HG02870 (cell line): ENCODE data around the gene OR2F2.

Experiments
- ATAC-seq: cut with Tn5 transposase; IDR thresholded peaks from one replicate; pipeline ENCODE4 v1.9.1; 2021; ENCODE audit warnings: mild to moderate bottlenecking, moderate library complexity; ENCODE audit not compliant: unreplicated experiment

OR2F2 gene

GRCh38 chr7:143975617-143976016, 40.6 kb downstream of the OR2F2 start:
- no peak for ATAC-seq

GRCh38 chr7:143978585-143978984, 43.6 kb downstream of the OR2F2 start:
- no peak for ATAC-seq

DNA sequence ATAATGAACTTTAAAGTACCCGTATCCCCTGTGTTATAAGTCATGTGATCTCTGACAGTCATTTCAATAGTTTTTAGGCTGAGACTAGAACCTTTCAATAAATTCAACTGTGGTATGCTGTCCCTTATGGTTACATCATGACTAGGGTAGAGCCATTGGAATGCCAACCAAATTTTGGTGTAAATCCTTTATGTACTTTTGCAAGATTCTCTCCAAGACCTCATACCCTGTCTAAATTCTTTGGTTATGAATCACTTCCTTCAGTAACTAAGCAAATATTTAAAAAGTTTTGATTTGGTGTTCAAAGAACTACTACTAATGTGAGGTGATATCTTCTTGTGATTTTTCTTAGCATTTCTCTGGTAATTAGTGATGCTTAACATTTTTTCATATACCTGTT, 44.3 kb downstream of the OR2F2 start:
- ATAC-seq: no peak

- ATAC-seq: no peak
Measured at GRCh38 chr7:143979998-143980397, 45.0 kb downstream of the OR2F2 start.

DNA sequence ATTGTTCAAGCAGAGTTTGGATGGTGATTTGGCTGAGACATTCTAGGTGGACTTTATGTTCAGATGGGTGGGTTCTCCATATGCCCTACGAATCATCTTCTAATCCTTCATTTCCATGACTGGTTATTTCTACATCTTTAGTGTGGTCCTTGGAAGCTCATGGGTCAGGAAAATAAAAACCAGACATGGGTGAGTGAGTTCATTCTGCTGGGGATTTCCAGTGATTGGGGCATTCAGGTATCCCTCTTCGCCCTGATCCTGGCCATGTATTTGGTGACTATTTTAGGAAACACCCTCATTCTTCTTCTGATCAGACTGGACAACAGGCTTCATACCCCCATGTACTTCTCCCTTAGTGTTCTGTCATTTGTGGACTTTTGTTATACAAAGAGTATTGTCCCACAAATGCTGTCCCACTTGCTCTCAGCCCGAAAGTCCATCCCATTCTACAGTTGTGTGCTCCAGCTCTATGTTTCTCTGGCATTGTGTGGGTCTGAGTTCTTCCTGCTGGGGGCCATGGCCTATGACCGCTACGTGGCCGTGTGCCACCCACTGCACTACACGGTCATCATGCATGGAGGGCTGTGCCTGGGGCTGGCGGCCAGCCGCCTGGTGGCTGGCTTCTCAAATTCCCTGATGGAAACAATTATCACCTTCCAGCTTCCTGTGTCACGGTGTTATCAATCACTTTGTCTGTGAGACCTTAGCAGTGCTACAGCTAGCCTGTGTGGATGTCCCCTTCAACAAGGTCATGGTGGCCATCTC, 45.9 kb downstream of the OR2F2 start:
- ATAC-seq: no peak

DNA sequence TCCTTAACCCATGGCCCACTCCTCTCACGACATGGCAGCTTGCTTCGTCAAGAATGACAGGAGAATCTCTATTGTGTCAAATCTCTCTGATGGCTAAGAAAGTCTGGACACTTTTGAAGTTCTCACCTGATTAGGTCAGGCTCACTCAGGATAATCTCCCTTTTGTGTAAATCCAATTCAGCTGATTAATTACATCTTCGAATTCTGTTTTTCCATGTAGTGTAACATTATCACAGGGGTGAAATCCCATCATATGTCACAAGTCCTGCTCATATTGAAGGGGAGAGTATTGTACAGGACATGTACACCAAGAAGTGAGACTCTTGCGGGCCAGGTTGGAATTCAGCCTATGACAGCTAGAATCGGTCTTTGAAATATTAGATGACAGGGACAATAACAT, 48.9 kb downstream of the OR2F2 start:
- no peak for ATAC-seq
